ENCODE results near the gene ZFP91. TPM values are rescaled to one million over a fixed set of nuclear protein-coding genes. Genes with fewer than 3 reads are reported as not detected.

ZFP91 gene
- total RNA-seq, 1 experiment from 2014 or later = 58.6 TPM

DNA sequence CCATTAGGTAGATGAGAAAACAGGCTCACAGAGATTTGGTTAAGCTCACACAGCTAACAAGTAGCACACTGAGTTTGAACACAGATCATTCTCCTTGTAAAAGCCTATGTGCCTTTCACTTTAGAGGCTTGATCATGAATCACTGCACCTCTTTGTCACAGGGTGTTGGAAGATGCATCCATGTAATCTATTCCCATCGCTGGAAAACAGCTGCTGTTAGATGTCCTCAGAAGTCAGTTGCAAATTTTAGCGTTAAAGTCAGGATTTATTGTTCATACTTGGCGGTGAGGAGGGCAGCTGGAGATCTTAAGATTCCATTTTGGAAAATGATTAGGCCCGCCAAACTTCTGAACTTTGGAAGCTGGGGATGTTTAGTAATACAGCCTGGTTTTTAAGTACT, 46.2 kb downstream of the ZFP91 start (continued):
- TF ChIP-seq SIN3A (IDR thresholded peaks at IDR 0.05; ENCODE audit: low read depth) = no peak
- no peak for TF ChIP-seq SRF (IDR thresholded peaks at IDR 0.05; ENCODE audit: low read depth)

DNA sequence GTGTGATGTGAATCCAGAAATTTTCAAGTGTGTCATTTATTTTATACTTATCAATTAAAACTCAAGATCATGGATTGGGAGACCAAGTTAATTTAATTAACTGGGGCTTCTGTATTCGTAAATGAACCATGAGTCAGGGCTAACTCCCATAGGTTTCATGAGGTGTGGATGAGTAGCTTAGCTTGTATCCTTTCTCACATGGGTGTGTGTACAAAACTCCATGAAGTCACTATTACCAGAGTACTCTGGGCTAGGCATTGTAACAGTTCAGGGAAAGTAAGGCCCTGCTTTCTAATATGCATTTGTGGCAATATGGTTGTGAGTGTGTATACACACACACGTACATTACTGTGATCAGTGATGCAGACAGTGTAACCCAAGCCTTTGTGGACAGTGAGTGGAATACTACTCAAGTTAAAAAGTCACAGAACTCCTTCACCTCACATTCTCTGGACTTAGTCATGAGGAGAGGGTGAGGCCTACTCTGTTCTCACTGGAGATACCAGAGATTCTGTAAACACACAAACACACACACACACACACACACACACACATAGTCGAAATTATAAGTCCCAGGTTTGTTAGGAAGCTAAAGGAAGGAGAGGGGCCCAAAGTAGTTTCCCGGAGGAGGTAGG, 47.1 kb downstream of the ZFP91 start:
- Histone ChIP-seq H4K20me1 (ENCODE audit: insufficient read depth) (0 out of 2 replicates have a peak, but pooled peaks cover 5% of the 10 kb centered on the region), H3K36me3 (ENCODE audit: control insufficient read depth in 1 of 2, insufficient read depth in 2 of 2, low read length in 2 of 2) (peaks cover 13 to 32% of the 10 kb centered on the region in 2 experiments; a peak in 2 of 4 replicates), H3K9me2 (ENCODE audit: insufficient read depth) (no peaks in the 10 kb centered on the region), H3K9ac (ENCODE audit: low read length) (no peak overlapping the region), H3K9me3 (ENCODE audit: control insufficient read depth in 1 of 2, insufficient read depth in 1 of 2, low read depth in 1 of 2, low read length in 2 of 2) (no peaks in the 10 kb centered on the region), H3K27ac (ENCODE audit: low read depth, low read length) (no peak overlapping the region), H3K79me2 (ENCODE audit: insufficient read depth, low read length) (no peaks in the 10 kb centered on the region), H3K4me2 (ENCODE audit: low read length) (0 out of 2 replicates have a peak overlapping the region, but pooled peaks have one; percentile 2), H2AFZ (ENCODE audit: low read depth, low read length, poor library complexity, severe bottlenecking) (no peak overlapping the region), H3K4me1 (ENCODE audit: control insufficient read depth in 1 of 2, insufficient read depth in 2 of 2, low read length in 2 of 2) (peaks cover 8 to 25% of the 10 kb centered on the region in 2 experiments), H3K27me3 (ENCODE audit: insufficient read depth, low read length) (no peaks in the 10 kb centered on the region), H3K4me3 (replicated peaks in 1 of 2; ENCODE audit: low read depth in 1 of 2, low read length in 2 of 2) (no peak overlapping the region)
- no peak for TF ChIP-seq SP1 (IDR thresholded peaks at IDR 0.05; ENCODE audit: low read depth)
- ChIA-PET RAD21 (ENCODE audit: low non-redundant PET in 1 of 2, low total read pairs in 2 of 2, uncharacterized antibody in 2 of 2, unreplicated experiment in 2 of 2) (no interaction called here), POLR2A (no interaction called here), CTCF (interaction anchor here (2.1 kb wide), 1 partner anchor 10 kb away, joined by 5 read pairs; no protein-coding TSS in a partner anchor)
- no TSS peak for BruUV-seq (replicated peaks)
- no peak for DNase-seq (ENCODE audit: low read depth, low spot score)
- intact Hi-C loops (cut with micrococcal nuclease) = no loop called here
- no peak; the same call in 1 of the 2 replicates for ATAC-seq

DNA sequence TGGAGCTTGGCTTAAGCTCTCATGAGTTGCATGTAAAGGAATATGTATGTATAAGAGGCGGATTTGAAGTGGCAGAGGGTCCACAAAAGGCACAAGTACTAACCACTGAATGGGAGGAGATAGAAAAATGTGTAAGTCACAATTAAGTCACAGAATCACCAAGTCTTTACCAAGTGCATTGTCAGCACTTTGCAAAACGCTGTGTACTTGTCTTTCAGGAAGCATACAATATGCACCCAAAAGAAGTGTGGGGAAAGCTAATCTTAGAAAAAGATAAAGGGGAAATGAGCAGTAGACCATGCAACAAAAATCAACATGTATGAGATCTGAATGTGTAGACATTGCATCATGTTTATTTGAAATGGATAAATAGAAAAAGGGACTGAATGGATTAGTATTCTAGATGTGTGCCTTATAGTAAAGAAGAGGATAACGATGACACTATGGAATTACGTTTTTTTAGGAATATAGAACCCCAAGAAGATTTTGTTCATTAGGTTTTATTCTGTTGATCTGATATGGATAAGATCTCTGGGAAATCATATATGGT, 48.1 kb downstream of the ZFP91 start:
- DNase-seq (ENCODE audit: low read depth, low spot score) = no peak
- no peak for TF ChIP-seq POLR2AphosphoS5 (IDR thresholded peaks at IDR 0.05; ENCODE audit: low read depth, low read length)
- no peak for TF ChIP-seq RAD21 (IDR thresholded peaks at IDR 0.05; ENCODE audit: low read depth)
- TF ChIP-seq, protein P1, sequence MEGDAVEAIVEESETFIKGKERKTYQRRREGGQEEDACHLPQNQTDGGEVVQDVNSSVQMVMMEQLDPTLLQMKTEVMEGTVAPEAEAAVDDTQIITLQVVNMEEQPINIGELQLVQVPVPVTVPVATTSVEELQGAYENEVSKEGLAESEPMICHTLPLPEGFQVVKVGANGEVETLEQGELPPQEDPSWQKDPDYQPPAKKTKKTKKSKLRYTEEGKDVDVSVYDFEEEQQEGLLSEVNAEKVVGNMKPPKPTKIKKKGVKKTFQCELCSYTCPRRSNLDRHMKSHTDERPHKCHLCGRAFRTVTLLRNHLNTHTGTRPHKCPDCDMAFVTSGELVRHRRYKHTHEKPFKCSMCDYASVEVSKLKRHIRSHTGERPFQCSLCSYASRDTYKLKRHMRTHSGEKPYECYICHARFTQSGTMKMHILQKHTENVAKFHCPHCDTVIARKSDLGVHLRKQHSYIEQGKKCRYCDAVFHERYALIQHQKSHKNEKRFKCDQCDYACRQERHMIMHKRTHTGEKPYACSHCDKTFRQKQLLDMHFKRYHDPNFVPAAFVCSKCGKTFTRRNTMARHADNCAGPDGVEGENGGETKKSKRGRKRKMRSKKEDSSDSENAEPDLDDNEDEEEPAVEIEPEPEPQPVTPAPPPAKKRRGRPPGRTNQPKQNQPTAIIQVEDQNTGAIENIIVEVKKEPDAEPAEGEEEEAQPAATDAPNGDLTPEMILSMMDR (IDR thresholded peaks at IDR 0.05 in 2 of 3, conservative IDR thresholded peaks at IDR 0.05 in 1 of 3; ENCODE audit: borderline replicate concordance in 1 of 3, insufficient read depth in 1 of 3, low read depth in 2 of 3, low read length in 2 of 3) = no peak
- TF ChIP-seq JUND (IDR thresholded peaks at IDR 0.05) = no peak
- TF ChIP-seq EGR1 (IDR thresholded peaks at IDR 0.05; ENCODE audit: low read depth) = no peak
- TF ChIP-seq, protein P2, sequence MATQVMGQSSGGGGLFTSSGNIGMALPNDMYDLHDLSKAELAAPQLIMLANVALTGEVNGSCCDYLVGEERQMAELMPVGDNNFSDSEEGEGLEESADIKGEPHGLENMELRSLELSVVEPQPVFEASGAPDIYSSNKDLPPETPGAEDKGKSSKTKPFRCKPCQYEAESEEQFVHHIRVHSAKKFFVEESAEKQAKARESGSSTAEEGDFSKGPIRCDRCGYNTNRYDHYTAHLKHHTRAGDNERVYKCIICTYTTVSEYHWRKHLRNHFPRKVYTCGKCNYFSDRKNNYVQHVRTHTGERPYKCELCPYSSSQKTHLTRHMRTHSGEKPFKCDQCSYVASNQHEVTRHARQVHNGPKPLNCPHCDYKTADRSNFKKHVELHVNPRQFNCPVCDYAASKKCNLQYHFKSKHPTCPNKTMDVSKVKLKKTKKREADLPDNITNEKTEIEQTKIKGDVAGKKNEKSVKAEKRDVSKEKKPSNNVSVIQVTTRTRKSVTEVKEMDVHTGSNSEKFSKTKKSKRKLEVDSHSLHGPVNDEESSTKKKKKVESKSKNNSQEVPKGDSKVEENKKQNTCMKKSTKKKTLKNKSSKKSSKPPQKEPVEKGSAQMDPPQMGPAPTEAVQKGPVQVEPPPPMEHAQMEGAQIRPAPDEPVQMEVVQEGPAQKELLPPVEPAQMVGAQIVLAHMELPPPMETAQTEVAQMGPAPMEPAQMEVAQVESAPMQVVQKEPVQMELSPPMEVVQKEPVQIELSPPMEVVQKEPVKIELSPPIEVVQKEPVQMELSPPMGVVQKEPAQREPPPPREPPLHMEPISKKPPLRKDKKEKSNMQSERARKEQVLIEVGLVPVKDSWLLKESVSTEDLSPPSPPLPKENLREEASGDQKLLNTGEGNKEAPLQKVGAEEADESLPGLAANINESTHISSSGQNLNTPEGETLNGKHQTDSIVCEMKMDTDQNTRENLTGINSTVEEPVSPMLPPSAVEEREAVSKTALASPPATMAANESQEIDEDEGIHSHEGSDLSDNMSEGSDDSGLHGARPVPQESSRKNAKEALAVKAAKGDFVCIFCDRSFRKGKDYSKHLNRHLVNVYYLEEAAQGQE (IDR thresholded peaks at IDR 0.05; ENCODE audit: low read depth) = no peak
- Histone ChIP-seq H3K27me3 (ENCODE audit: insufficient read depth, low read length) (no peaks in the 10 kb centered on the region), H3K4me2 (ENCODE audit: low read length) (peak overlapping the region; percentile 41; the same call in 1 of the 2 replicates), H3K4me3 (replicated peaks in 1 of 2; ENCODE audit: low read depth in 1 of 2, low read length in 2 of 2) (no peak overlapping the region), H3K79me2 (ENCODE audit: insufficient read depth, low read length) (no peaks in the 10 kb centered on the region), H3K27ac (ENCODE audit: low read depth, low read length) (peak overlapping the region; percentile 50; the same call in 1 of the 2 replicates), H3K4me1 (ENCODE audit: control insufficient read depth in 1 of 2, insufficient read depth in 2 of 2, low read length in 2 of 2) (peaks cover 8 to 25% of the 10 kb centered on the region in 2 experiments), H3K9ac (ENCODE audit: low read length) (no peak overlapping the region), H4K20me1 (ENCODE audit: insufficient read depth) (no peaks in the 10 kb centered on the region), H3K9me2 (ENCODE audit: insufficient read depth) (no peaks in the 10 kb centered on the region), H3K36me3 (ENCODE audit: control insufficient read depth in 1 of 2, insufficient read depth in 2 of 2, low read length in 2 of 2) (peaks cover 13 to 32% of the 10 kb centered on the region in 2 experiments; a peak in 2 of 4 replicates), H2AFZ (ENCODE audit: low read depth, low read length, poor library complexity, severe bottlenecking) (no peak overlapping the region), H3K9me3 (ENCODE audit: control insufficient read depth in 1 of 2, insufficient read depth in 1 of 2, low read depth in 1 of 2, low read length in 2 of 2) (no peaks in the 10 kb centered on the region)
- intact Hi-C loops (cut with micrococcal nuclease) = no loop called here
- ChIA-PET CTCF (interaction anchor here (2.1 kb wide), 1 partner anchor 9 kb away, joined by 5 read pairs; no protein-coding TSS in a partner anchor), RAD21 (ENCODE audit: low non-redundant PET in 1 of 2, low total read pairs in 2 of 2, uncharacterized antibody in 2 of 2, unreplicated experiment in 2 of 2) (no interaction called here), POLR2A (interaction anchor here (0.7 kb wide), 1 partner anchor 23 kb away, joined by 4 read pairs; no protein-coding TSS in a partner anchor)
- no peak for ATAC-seq
- BruUV-seq (replicated peaks) = no TSS peak
